WERI-Rb-1 (cell line): Measurements from ENCODE around the gene KLHL22.

Source experiments
- DNase-seq: peaks from one replicate; pipeline ENCODE4 v3.0.0-alpha.2; 2020
- H3K27ac ChIP-seq: fragments of 250-450 bp; sonication (Bioruptor Pico); 2 replicates; pipeline ENCODE4 v1.5.1; 2020; ENCODE audit warnings: mild to moderate bottlenecking, moderate library complexity
- H3K27me3 ChIP-seq: fragments of 250-450 bp; sonication (Bioruptor Pico); 2 replicates; pipeline ENCODE4 v1.5.1; 2021; ENCODE audit warnings: mild to moderate bottlenecking, low read depth, moderate library complexity; ENCODE audit not compliant: insufficient read depth, severe bottlenecking
- H3K36me3 ChIP-seq: fragments of 250-450 bp; sonication (Bioruptor Pico); 2 replicates; pipeline ENCODE4 v1.5.1; 2020; ENCODE audit warnings: mild to moderate bottlenecking, moderate library complexity
- H3K4me3 ChIP-seq: 2 replicates; pipeline ENCODE4 v1.5.1; 2011; ENCODE audit warnings: low read depth, mild to moderate bottlenecking, control low read depth, low read length
- H3K9me3 ChIP-seq: fragments of 250-450 bp; sonication (Bioruptor Pico); 2 replicates; pipeline ENCODE4 v1.5.1; 2021; ENCODE audit warnings: mild to moderate bottlenecking, moderate library complexity; ENCODE audit not compliant: severe bottlenecking
- TF ChIP-seq, protein P1 (sequence below): IDR thresholded peaks from 2 replicates; pipeline ENCODE4 v1.5.1; 2011; ENCODE audit warnings: low read depth, mild to moderate bottlenecking, control low read depth, inconsistent platforms, low read length

KLHL22 gene

DNA sequence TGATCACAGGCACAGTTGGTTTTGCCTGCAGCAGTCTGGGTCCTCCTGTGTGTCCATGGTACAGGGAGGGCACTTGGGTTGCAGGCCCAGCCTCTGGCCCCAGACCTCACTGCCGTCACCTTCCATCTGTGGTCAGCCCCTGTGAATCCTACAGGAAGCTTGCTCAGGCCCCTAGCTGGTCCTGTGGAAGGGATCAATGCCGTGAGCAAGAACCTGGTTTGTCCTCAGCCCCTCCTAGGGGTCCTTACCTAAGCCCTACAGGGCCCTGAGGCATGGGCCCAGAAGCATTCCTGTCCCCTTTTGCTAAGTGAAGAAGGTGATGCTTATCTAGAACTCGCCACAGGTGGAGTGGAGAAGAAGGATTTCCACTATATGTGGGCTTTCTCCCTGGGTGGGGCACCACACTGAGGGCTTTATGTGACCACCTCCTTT is 41.7 kb upstream of the KLHL22 start:
- no peak overlapping the region for H3K4me3 ChIP-seq
- peaks cover 52% of the 10 kb centered on the region for H3K36me3 ChIP-seq
- TF ChIP-seq, protein P1, sequence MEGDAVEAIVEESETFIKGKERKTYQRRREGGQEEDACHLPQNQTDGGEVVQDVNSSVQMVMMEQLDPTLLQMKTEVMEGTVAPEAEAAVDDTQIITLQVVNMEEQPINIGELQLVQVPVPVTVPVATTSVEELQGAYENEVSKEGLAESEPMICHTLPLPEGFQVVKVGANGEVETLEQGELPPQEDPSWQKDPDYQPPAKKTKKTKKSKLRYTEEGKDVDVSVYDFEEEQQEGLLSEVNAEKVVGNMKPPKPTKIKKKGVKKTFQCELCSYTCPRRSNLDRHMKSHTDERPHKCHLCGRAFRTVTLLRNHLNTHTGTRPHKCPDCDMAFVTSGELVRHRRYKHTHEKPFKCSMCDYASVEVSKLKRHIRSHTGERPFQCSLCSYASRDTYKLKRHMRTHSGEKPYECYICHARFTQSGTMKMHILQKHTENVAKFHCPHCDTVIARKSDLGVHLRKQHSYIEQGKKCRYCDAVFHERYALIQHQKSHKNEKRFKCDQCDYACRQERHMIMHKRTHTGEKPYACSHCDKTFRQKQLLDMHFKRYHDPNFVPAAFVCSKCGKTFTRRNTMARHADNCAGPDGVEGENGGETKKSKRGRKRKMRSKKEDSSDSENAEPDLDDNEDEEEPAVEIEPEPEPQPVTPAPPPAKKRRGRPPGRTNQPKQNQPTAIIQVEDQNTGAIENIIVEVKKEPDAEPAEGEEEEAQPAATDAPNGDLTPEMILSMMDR: no peak
- no peaks in the 10 kb centered on the region for H3K9me3 ChIP-seq
- no peak overlapping the region for H3K27ac ChIP-seq
- H3K27me3 ChIP-seq: no peaks in the 10 kb centered on the region
- DNase-seq: no peak

DNA sequence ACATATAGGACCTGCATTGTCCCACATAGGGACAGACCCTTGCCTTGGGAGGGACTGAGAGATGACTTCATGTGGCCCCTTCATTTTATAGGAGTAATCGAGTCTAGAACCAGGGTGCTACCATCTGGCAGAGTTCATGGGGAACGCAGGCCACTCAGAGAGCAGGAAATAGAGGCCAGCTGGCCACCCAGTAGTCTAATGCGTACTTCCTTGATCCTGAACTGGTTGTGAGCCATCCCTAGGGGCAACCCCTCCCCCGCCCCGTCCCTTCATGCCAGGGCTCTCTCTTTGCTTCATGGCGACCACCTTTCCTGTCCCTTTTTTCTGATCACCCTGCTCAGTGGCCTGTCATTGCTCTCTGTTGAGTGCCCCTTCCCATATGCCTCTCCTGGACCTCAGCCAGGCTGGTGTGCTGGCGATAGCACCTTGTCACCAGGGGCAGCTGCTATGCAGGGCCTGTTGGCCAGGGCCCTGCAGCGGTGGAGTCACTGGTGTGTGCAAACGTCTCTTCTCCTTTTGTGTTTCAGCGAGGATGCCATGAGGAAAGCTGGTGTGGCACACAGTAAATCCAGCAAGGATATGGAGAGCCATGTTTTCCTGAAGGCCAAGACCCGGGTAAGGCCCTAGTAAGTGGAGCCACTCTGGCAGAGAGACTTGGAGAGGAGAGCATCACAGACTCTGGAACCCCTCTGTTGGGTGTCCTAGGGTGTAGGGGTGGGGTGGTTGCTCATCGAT is 41.2 kb upstream of the KLHL22 start:
- Histone ChIP-seq H3K36me3 (peaks cover 50% of the 10 kb centered on the region), H3K4me3 (no peak overlapping the region), H3K27me3 (no peaks in the 10 kb centered on the region), H3K9me3 (no peaks in the 10 kb centered on the region), H3K27ac (no peak overlapping the region)
- peak; percentile 25 for DNase-seq
- TF ChIP-seq, protein P1: no peak

DNA sequence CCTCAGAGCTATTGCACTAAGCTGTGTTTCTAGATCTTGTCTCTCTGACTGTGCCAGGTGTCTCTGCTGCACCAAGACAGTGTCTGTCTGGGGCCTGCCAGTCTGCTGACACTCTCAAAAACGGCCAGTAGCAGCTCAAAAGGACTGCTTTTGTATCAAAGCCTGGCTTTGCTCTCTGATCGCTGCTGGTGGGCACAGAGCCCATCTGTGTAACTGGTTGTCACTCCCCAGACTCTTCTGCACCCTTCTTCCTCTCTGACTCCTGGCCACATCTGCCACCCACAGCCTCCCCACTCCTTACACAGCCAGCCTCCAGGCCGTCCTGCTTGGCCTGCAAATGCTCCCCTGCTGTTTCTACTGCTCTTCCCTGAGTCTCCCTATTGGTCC is 38.3 kb upstream of the KLHL22 start:
- Histone ChIP-seq H3K9me3 (no peaks in the 10 kb centered on the region), H3K4me3 (no peak overlapping the region), H3K36me3 (peaks cover 33% of the 10 kb centered on the region), H3K27ac (no peak overlapping the region), H3K27me3 (no peaks in the 10 kb centered on the region)
- TF ChIP-seq, protein P1: no peak
- no peak for DNase-seq

DNA sequence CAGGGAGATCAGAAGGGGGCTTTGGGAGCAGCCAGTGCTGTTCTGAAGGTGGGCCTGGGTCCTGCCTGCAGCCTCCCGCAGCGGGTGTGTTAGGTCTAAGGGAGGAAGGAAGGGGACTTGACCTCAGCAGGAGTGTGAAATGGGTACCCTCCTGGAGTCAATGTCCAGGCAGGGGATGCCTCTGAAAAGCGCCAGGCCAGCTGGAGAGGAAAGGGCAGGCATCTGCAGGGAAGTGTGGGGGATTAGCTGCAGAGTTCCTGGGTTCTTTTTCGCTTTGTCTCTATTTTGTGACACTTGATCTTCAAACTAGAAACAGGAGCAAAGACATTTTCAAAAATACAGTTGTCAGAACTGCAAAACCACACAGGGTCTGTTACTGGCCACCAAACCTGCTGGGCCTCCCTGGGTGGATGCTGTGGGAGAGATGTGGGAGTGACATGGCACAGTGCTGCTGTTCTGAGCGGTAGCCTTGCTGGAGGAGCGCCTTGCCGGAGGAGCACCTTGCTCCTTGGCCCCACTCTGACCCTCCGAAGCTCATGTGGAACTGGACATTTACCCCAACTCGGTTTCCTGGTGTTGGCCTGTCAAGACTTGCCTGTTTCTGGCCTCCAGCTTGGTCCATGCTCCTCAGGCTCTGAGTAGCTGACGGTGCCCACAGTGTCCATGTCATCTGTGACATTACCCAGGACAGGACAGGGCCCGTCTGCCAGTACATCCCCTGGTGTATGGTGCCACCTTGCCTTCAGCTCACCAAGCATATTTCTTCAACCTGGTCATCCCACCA is 37.7 kb upstream of the KLHL22 start:
- no peak overlapping the region for H3K4me3 ChIP-seq
- DNase-seq: no peak
- peaks cover 32% of the 10 kb centered on the region for H3K36me3 ChIP-seq
- no peaks in the 10 kb centered on the region for H3K9me3 ChIP-seq
- no peak overlapping the region for H3K27ac ChIP-seq
- TF ChIP-seq, protein P1: no peak
- no peaks in the 10 kb centered on the region for H3K27me3 ChIP-seq

DNA sequence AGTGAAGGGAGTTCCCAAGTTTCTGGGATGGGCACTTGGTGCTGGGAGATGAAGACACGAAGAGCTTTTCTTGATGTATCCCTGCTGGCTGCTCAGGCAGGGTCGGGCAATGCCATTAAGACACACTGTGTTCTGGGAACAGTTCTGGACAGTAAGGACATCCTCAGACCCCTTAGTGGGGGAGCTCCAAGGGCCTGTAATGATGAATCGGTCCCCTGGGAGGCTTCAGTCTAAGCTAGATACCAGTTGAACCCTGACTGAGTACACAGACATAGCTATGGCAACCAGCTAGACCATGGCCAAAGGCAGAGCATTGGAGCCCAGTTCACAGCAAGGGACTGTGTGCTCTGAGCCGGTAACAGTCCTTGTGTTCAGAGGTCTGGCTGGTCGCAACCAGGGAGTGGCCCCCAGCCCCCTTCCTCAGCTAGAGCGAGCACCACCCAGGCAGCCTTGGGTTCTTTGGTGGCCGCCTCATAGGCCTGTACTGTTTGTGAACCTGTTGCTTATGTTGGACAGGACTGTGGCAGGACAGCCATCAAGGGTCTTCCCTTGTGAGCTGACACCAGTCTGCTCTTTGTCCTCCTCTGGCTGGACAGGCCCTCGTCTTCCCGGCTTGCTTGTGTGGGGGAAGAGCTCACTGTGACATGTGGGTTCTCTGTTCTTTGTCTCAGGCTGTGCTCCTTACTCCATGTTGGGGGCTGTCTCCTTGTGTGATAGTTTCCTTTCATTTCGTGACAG is 36.8 kb upstream of the KLHL22 start:
- Histone ChIP-seq H3K27me3 (no peaks in the 10 kb centered on the region), H3K4me3 (no peak overlapping the region), H3K36me3 (peaks cover 31% of the 10 kb centered on the region), H3K9me3 (no peaks in the 10 kb centered on the region), H3K27ac (no peak overlapping the region)
- DNase-seq: no peak
- TF ChIP-seq, protein P1: no peak
